Activated naive CD4-positive, alpha-beta T cell treated with anti-CD3 and anti-CD28 coated beads for 36 hours (primary cell): ENCODE data around the gene CLIC4. TPM values are rescaled to one million over a fixed set of nuclear protein-coding genes. Genes with fewer than 3 reads are reported as not detected.
"Not testable (repeated sequence)": the region's sequence is repeated elsewhere in the genome, so short reads cannot be mapped to it uniquely, and the experiment has no call there.

Source experiments
- CTCF ChIA-PET: fragments of 350-600 bp; sonication (Branson Sonifier 250); formaldehyde crosslinking; loops from one replicate; lab custom pipeline; 2021; ENCODE audit warnings: antibody characterized with exemption; lab: Charles Lee
- DNase-seq: peaks from one replicate; pipeline ENCODE4 v3.0.0-alpha.2; 2020
- H3K27ac Mint-ChIP-seq: one replicate; pipeline ENCODE4 v1.8.0; 2021; ENCODE audit warnings: mild to moderate bottlenecking, mixed read lengths
- H3K27me3 Mint-ChIP-seq: one replicate; pipeline ENCODE4 v1.8.0; 2021; ENCODE audit warnings: low read depth, mixed read lengths
- H3K36me3 Mint-ChIP-seq: one replicate; pipeline ENCODE4 v1.8.0; 2021; ENCODE audit warnings: low read depth, mixed read lengths
- H3K4me1 Mint-ChIP-seq: one replicate; pipeline ENCODE4 v1.8.0; 2021; ENCODE audit warnings: low read depth, mixed read lengths
- H3K4me3 Mint-ChIP-seq: one replicate; pipeline ENCODE4 v1.8.0; 2021; ENCODE audit warnings: mild to moderate bottlenecking, moderate library complexity, mixed read lengths
- H3K9me3 Mint-ChIP-seq: one replicate; pipeline ENCODE4 v1.8.0; 2021; ENCODE audit warnings: mixed read lengths
- intact Hi-C: fragments of 100-400 bp; cut with micrococcal nuclease; formaldehyde crosslinking; loops from one replicate; pipeline ENCODE4 v1.15.1; 2023
- total RNA-seq, 2 experiments: library from RNA; stranded (reverse); gene quantifications; one replicate each; pipeline ENCODE4 v1.2.3, GENCODE V29; 2021

Gene CLIC4
- total RNA-seq, 2 experiments from 2014 or later = 38.0 to 44.3 TPM

GRCh38 chr1:24754229-24754628, 9.0 kb downstream of the CLIC4 start:
- no peaks in the 10 kb centered on the region for H3K36me3 Mint-ChIP-seq
- DNase-seq = no peak
- H3K27ac Mint-ChIP-seq = no peak overlapping the region
- no peaks in the 10 kb centered on the region for H3K27me3 Mint-ChIP-seq
- H3K9me3 Mint-ChIP-seq = no peaks in the 10 kb centered on the region
- no peaks in the 10 kb centered on the region for H3K4me1 Mint-ChIP-seq
- intact Hi-C loops = no loop called here
- no peak overlapping the region for H3K4me3 Mint-ChIP-seq
- CTCF ChIA-PET = interaction anchor here (1.8 kb wide), 1 partner anchor 73 kb away, joined by 4 read pairs; no protein-coding TSS in a partner anchor

DNA sequence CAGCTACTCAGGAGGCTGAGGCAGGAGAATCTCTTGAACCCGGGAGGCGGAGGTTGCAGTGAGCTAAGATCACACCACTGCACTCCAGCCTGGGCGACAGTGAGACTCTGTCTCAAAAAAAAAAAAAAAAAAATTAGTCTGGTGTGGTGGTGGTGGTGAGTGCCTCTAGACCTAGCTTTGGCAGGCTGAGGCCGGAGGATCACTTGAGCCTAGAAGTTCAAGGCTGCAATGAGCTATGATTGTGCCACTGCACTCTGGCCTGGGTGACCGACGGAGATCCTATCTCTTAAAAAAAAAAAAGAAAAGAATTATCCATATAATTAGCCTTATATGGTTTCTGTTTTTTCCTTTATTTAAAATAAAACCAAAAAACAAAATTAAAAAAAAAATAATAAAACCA, 10.1 kb downstream of the CLIC4 start:
- H3K9me3 Mint-ChIP-seq, H3K27me3 Mint-ChIP-seq, intact Hi-C loops: not testable (repeated sequence)

GRCh38 chr1:24756395-24756794, 11.1 kb downstream of the CLIC4 start:
- H3K27me3 Mint-ChIP-seq = no peaks in the 10 kb centered on the region
- intact Hi-C loops = no loop called here
- no peaks in the 10 kb centered on the region for H3K36me3 Mint-ChIP-seq
- no peak overlapping the region for H3K27ac Mint-ChIP-seq
- H3K9me3 Mint-ChIP-seq = no peaks in the 10 kb centered on the region
- no peak for DNase-seq
- no peak overlapping the region for H3K4me3 Mint-ChIP-seq
- no peaks in the 10 kb centered on the region for H3K4me1 Mint-ChIP-seq
- CTCF ChIA-PET = interaction anchor here (1.2 to 1.3 kb wide), 2 partner anchors 68 to 79 kb away, joined by 4 read pairs; no protein-coding TSS in a partner anchor

More for the DNA sequence above, 10.1 kb downstream of the CLIC4 start:
- CTCF ChIA-PET = interaction anchor here (0.6 to 1.8 kb wide), 5 partner anchors 10 to 748 kb away, joined by 3 to 7 read pairs (median 4); partner anchors contain the start of gene CLIC4
- not testable (repeated sequence) for H3K27ac Mint-ChIP-seq, H3K4me1 Mint-ChIP-seq, H3K4me3 Mint-ChIP-seq, H3K36me3 Mint-ChIP-seq, DNase-seq

DNA sequence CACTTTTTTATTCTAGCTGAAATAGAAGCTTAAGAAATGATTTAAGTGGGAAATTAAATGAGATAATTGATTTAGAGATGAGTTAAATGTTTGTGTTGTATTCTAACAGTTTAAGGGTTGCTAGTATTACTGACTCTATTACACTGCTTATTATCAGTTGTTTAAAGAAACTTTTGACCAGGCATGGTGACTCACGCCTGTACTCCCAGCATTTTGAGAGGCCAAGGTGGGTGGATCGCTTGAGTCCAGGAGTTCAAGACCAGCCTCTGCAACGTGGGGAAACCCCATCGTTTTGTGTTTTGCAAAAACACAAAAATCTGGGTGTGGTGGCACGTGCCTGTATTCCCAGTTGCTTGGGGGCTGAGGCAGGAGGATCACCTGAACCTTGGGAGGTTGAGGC, 14.2 kb downstream of the CLIC4 start:
- no peaks in the 10 kb centered on the region for H3K36me3 Mint-ChIP-seq
- no peak overlapping the region for H3K4me3 Mint-ChIP-seq
- intact Hi-C loops = no loop called here
- no peaks in the 10 kb centered on the region for H3K4me1 Mint-ChIP-seq
- DNase-seq = no peak
- H3K27ac Mint-ChIP-seq = no peak overlapping the region
- CTCF ChIA-PET = no interaction called here
- H3K9me3 Mint-ChIP-seq = no peaks in the 10 kb centered on the region
- H3K27me3 Mint-ChIP-seq = no peaks in the 10 kb centered on the region

DNA sequence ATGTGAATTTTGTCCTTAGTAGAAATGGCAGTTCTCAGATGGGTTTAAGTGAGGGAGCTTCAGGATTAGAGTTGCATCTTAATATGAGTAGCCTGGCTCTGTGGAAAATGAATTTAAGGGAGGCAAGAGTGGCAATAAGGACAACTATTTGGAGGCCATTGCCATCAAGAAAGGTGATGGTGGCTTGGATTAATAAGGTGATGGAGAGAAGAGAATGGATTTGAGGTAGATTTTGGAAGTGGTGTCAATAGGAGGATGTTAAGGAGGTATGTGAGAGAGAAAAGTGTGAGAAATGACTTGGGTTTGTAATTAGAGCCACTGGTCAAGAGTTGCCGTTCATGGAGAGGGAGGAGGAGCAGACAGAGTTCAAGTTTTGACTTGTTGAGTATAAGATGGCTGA, 16.3 kb downstream of the CLIC4 start:
- DNase-seq = no peak
- intact Hi-C loops = no loop called here
- H3K27me3 Mint-ChIP-seq = no peaks in the 10 kb centered on the region
- H3K9me3 Mint-ChIP-seq = no peaks in the 10 kb centered on the region
- H3K36me3 Mint-ChIP-seq = no peaks in the 10 kb centered on the region
- no peak overlapping the region for H3K4me3 Mint-ChIP-seq
- CTCF ChIA-PET = no interaction called here
- H3K4me1 Mint-ChIP-seq = peaks cover 3% of the 10 kb centered on the region
- no peak overlapping the region for H3K27ac Mint-ChIP-seq

- H3K9me3 Mint-ChIP-seq = no peaks in the 10 kb centered on the region
- H3K36me3 Mint-ChIP-seq = no peaks in the 10 kb centered on the region
- no peaks in the 10 kb centered on the region for H3K27me3 Mint-ChIP-seq
- intact Hi-C loops = no loop called here
- CTCF ChIA-PET = no interaction called here
- no peak overlapping the region for H3K4me3 Mint-ChIP-seq
- H3K27ac Mint-ChIP-seq = no peak overlapping the region
- DNase-seq = no peak
- H3K4me1 Mint-ChIP-seq = peaks cover 3% of the 10 kb centered on the region
These were observed 17.0 kb downstream of the CLIC4 start for GRCh38 chr1:24762133-24762676.

GRCh38 chr1:24763671-24764070, 18.4 kb downstream of the CLIC4 start:
- H3K27me3 Mint-ChIP-seq = no peaks in the 10 kb centered on the region
- DNase-seq = no peak
- H3K4me1 Mint-ChIP-seq = peaks cover 3% of the 10 kb centered on the region
- H3K9me3 Mint-ChIP-seq = no peaks in the 10 kb centered on the region
- no peaks in the 10 kb centered on the region for H3K36me3 Mint-ChIP-seq
- no peak overlapping the region for H3K4me3 Mint-ChIP-seq
- CTCF ChIA-PET = interaction anchor here (0.6 kb wide), 3 partner anchors 17 to 60 kb away, joined by 3 to 9 read pairs (median 4); no protein-coding TSS in a partner anchor
- intact Hi-C loops = no loop called here
- H3K27ac Mint-ChIP-seq = no peak overlapping the region

DNA sequence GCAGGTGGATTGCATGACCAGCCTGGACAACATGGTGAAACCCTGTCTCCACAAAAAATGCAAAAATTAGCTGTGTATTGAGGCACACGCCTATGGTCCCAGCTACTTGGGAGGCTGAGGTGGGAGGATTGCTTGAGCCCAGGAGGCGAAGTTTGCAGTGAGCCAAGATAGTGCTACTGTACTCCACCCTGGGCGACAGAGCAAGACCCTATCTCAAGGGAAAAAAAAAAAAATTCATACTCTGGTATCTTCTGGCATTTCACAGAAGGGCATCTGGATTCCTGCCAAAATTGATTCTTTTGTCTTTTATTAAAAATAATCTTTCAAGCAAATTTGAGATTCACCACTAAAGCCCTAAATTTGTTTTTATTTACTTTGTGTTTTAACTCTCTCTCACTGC, 19.2 kb downstream of the CLIC4 start:
- Mint-ChIP-seq H3K27ac (no peak overlapping the region), H3K4me1 (peaks cover 4% of the 10 kb centered on the region), H3K9me3 (no peaks in the 10 kb centered on the region), H3K4me3 (no peak overlapping the region), H3K27me3 (no peaks in the 10 kb centered on the region), H3K36me3 (no peaks in the 10 kb centered on the region)
- intact Hi-C loops = no loop called here
- CTCF ChIA-PET = interaction anchor here (0.6 kb wide), 1 partner anchor 25 kb away, joined by 5 read pairs; no protein-coding TSS in a partner anchor
- no peak for DNase-seq

- H3K36me3 Mint-ChIP-seq = no peaks in the 10 kb centered on the region
- no peak for DNase-seq
- CTCF ChIA-PET = interaction anchor here (0.6 kb wide), 1 partner anchor 25 kb away, joined by 5 read pairs; no protein-coding TSS in a partner anchor
- H3K27me3 Mint-ChIP-seq = no peaks in the 10 kb centered on the region
- no peaks in the 10 kb centered on the region for H3K9me3 Mint-ChIP-seq
- H3K4me1 Mint-ChIP-seq = peaks cover 7% of the 10 kb centered on the region
- no peak overlapping the region for H3K27ac Mint-ChIP-seq
- intact Hi-C loops = no loop called here
- no peak overlapping the region for H3K4me3 Mint-ChIP-seq
These were observed 19.6 kb downstream of the CLIC4 start for GRCh38 chr1:24764848-24765247.

- Mint-ChIP-seq H3K4me1 (peaks cover 12% of the 10 kb centered on the region), H3K27ac (no peak overlapping the region), H3K27me3 (no peaks in the 10 kb centered on the region), H3K9me3 (no peaks in the 10 kb centered on the region), H3K36me3 (no peaks in the 10 kb centered on the region), H3K4me3 (no peak overlapping the region)
- DNase-seq = no peak
- intact Hi-C loops = no loop called here
- CTCF ChIA-PET = interaction anchor here (0.8 kb wide), 1 partner anchor 48 kb away, joined by 3 read pairs; no protein-coding TSS in a partner anchor
These were observed 20.2 kb downstream of the CLIC4 start for GRCh38 chr1:24765308-24765988.

DNA sequence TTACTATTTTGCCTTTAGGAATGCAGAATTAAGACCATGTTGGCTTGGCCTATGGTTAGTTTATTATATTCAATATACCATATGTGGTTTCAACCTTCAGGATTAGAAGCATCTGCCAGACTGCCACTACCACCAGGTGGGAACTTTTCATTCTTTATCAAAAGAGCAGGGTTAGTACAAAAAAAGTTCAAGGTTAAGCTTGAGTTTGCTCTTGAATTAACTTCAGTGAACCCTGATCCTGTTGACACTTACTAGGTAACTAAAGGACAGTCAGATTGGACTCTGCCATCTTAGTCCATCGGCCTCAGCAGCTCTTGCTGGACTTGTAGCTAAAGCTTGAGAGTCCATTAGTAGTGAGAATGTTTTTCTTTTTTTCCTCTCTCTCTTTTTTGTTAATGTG, 22.1 kb downstream of the CLIC4 start:
- CTCF ChIA-PET = interaction anchor here (0.6 to 0.9 kb wide), 2 partner anchors 79 to 592 kb away, joined by 3 to 5 read pairs; no protein-coding TSS in a partner anchor

GRCh38 chr1:24768873-24769605, 23.8 kb downstream of the CLIC4 start:
- H3K4me3 Mint-ChIP-seq = no peak overlapping the region
- no peaks in the 10 kb centered on the region for H3K36me3 Mint-ChIP-seq
- no peak overlapping the region for H3K27ac Mint-ChIP-seq
- no peaks in the 10 kb centered on the region for H3K9me3 Mint-ChIP-seq
- peaks cover 16% of the 10 kb centered on the region for H3K4me1 Mint-ChIP-seq
- H3K27me3 Mint-ChIP-seq = no peaks in the 10 kb centered on the region
- CTCF ChIA-PET = interaction anchor here (0.6 to 0.8 kb wide), 2 partner anchors 12 to 268 kb away, joined by 3 read pairs; no protein-coding TSS in a partner anchor
- intact Hi-C loops = no loop called here
- no peak for DNase-seq

More for the DNA sequence above, 22.1 kb downstream of the CLIC4 start:
- Mint-ChIP-seq H3K36me3 (no peaks in the 10 kb centered on the region), H3K4me1 (peaks cover 16% of the 10 kb centered on the region), H3K4me3 (no peak overlapping the region), H3K27ac (no peak overlapping the region), H3K9me3 (no peaks in the 10 kb centered on the region), H3K27me3 (no peaks in the 10 kb centered on the region)
- no peak for DNase-seq
- intact Hi-C loops = no loop called here
